Hair follicular keratinocyte (primary cell): Measurements from ENCODE around the gene HECA. TPM values are rescaled to one million over a fixed set of nuclear protein-coding genes. Genes with fewer than 3 reads are reported as not detected.

ENCODE experiments used
- total RNA-seq: library from RNA; depleted of rRNA; stranded (reverse); fragments of >200 nt; gene quantifications from 2 replicates; pipeline ENCODE4 v1.2.3, GENCODE V29; 2015

HECA gene, protein sequence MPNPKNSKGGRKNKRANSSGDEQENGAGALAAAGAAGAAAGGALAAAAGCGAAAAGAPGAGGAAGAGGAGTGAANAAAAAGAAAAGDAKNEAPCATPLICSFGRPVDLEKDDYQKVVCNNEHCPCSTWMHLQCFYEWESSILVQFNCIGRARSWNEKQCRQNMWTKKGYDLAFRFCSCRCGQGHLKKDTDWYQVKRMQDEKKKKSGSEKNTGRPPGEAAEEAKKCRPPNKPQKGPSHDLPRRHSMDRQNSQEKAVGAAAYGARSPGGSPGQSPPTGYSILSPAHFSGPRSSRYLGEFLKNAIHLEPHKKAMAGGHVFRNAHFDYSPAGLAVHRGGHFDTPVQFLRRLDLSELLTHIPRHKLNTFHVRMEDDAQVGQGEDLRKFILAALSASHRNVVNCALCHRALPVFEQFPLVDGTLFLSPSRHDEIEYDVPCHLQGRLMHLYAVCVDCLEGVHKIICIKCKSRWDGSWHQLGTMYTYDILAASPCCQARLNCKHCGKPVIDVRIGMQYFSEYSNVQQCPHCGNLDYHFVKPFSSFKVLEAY
- total RNA-seq = 12.1 and 17.3 TPM in 2 replicates

GRCh38 chr6:139134817-139135577 is at the start of gene HECA:
TSS of gene HECA (plus strand) at chr6:139135080. CDS start at chr6:139135397, 317 bp downstream.

Other genes with a start within 250 kb of the HECA start
- gene REPS1, start 146.8 kb upstream of the HECA start, total RNA-seq = 31.7 and 35.0 TPM in 2 replicates
- gene ABRACL, start 106.3 kb upstream of the HECA start, total RNA-seq = 82.2 and 107 TPM in 2 replicates
- not detected in 2 replicates for gene TXLNB, start 156.9 kb downstream of the HECA start, total RNA-seq
- gene CITED2, start 239.6 kb downstream of the HECA start, total RNA-seq = 16.7 and 22.8 TPM in 2 replicates